NB4 (cell line): Measurements from ENCODE around the gene CNPPD1.

Experiments used
- MYC ChIP-seq: IDR thresholded peaks from 2 replicates; pipeline ENCODE4 v1.6.1; 2011; ENCODE audit warnings: low read depth, low read length
- POLR2A ChIP-seq: IDR thresholded peaks from 2 replicates; pipeline ENCODE4 v1.6.1; 2011; ENCODE audit warnings: mild to moderate bottlenecking; ENCODE audit not compliant: insufficient read length; ENCODE audit errors: extremely low read depth
- TF ChIP-seq, protein P1 (sequence below): IDR thresholded peaks from one replicate; pipeline ENCODE4 v1.5.1; 2012; ENCODE audit warnings: low read depth, low read length
- TF ChIP-seq, protein P2 (sequence below): IDR thresholded peaks from 2 replicates; pipeline ENCODE4 v1.6.1; 2011; ENCODE audit warnings: low read depth, low read length

DNA sequence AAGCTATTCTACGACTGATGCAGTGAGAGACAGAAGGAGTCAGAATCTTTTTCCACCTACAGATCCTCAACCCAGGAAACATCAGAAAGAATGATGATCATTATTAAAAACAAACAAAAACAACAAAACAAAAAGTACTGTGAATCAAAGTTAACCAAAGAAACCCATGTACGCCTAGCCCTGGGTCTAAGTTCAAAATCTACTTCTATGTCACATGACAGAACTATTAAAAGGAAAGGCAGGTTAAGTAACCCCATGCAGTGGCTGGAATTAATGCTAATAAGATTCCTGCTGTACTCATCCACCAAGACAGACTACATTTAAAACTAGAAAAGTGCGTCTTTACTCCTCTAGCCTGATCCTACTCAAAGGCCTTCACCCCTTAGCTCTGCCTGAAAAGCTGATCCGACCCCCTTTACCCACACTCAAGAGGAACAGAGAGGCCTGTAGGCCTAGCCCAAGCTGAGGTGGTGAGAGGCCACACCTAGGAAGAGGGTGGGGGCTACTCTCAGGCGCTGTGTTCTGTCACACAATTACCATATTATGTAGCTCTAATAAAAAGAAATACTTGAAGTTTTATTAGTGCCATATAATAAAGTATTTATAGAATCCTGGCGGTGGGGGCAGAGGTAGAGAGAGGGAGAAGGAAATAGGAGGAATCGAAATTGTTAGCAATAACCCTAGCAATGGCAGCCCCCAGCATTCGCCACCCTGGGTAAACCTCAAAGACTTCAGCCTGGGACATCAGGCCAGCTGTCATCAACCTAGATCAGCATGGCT lies 53.2 kb downstream of the CNPPD1 start:
- TF ChIP-seq, protein P1, sequence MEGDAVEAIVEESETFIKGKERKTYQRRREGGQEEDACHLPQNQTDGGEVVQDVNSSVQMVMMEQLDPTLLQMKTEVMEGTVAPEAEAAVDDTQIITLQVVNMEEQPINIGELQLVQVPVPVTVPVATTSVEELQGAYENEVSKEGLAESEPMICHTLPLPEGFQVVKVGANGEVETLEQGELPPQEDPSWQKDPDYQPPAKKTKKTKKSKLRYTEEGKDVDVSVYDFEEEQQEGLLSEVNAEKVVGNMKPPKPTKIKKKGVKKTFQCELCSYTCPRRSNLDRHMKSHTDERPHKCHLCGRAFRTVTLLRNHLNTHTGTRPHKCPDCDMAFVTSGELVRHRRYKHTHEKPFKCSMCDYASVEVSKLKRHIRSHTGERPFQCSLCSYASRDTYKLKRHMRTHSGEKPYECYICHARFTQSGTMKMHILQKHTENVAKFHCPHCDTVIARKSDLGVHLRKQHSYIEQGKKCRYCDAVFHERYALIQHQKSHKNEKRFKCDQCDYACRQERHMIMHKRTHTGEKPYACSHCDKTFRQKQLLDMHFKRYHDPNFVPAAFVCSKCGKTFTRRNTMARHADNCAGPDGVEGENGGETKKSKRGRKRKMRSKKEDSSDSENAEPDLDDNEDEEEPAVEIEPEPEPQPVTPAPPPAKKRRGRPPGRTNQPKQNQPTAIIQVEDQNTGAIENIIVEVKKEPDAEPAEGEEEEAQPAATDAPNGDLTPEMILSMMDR = no peak
- TF ChIP-seq POLR2A (no peak), MYC (no peak)
- TF ChIP-seq, protein P2, sequence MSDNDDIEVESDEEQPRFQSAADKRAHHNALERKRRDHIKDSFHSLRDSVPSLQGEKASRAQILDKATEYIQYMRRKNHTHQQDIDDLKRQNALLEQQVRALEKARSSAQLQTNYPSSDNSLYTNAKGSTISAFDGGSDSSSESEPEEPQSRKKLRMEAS = no peak
